Thyroid gland (tissue), 4 donors: ENCODE measurements around the gene TMPRSS6. TPM values are rescaled to one million over a fixed set of nuclear protein-coding genes. Genes with fewer than 3 reads are reported as not detected.

Source experiments
- DNase-seq, 2 donors: peaks; one replicate each; pipeline ENCODE4 v3.0.0-alpha.2; 2019
- H3K27ac ChIP-seq, 3 donors: fragments of 200-600 bp; sonication (generic); 1 replicate in 2 of 3; 2 replicates in 1 of 3; pipeline ENCODE4 v1.5.1; 2016 to 2019; ENCODE audit warnings: mild to moderate bottlenecking in 1 of 3, moderate library complexity in 1 of 3
- H3K27me3 ChIP-seq: fragments of 200-600 bp; sonication (generic); one replicate; pipeline ENCODE4 v1.5.1; 2019
- H3K36me3 ChIP-seq, 2 donors: fragments of 200-600 bp; sonication (generic); one replicate each; pipeline ENCODE4 v1.5.1; 2016 to 2019
- H3K4me1 ChIP-seq, 2 donors: fragments of 200-600 bp; sonication (generic); one replicate each; pipeline ENCODE4 v1.5.1; 2017 to 2019
- H3K4me3 ChIP-seq, 3 donors: fragments of 200-600 bp; sonication (generic); replicated peaks in 1 of 3; 1 replicate in 2 of 3; 2 replicates in 1 of 3; pipeline ENCODE4 v1.5.1; 2016; ENCODE audit warnings: mild to moderate bottlenecking in 1 of 3
- H3K9me3 ChIP-seq: fragments of 200-600 bp; sonication (generic); one replicate; pipeline ENCODE4 v1.5.1; 2017
- CTCF ChIP-seq, 6 experiments: fragments of 200-600 bp in 3 of 6; fragments of 450-650 bp in 3 of 6; sonication (generic) in 3 of 6; IDR thresholded peaks; one replicate each; pipeline ENCODE4 v1.5.1; 2016 to 2019; ENCODE audit warnings: antibody characterized with exemption in 6 of 6, mild to moderate bottlenecking in 2 of 6, inconsistent platforms in 1 of 6, moderate library complexity in 1 of 6
- POLR2A ChIP-seq, 2 donors: fragments of 450-650 bp; IDR thresholded peaks; one replicate each; pipeline ENCODE4 v1.6.1; 2017; ENCODE audit warnings: antibody characterized with exemption in 2 of 2, mild to moderate bottlenecking in 2 of 2, moderate library complexity in 1 of 2
- WGBS, 2 donors: methylation state at CpG; one replicate each; pipeline ENCODE4 v1.1.5; 2017; 5-methylcytosine and 5-hydroxymethylcytosine counted together
- intact Hi-C: fragments of 100-400 bp; cut with DNase I; formaldehyde crosslinking; loops from one replicate; pipeline ENCODE4 v1.15.1; 2023
- total RNA-seq, 4 donors: library from RNA; depleted of rRNA; stranded (reverse); fragments of >200 nt; gene quantifications; one replicate each; pipeline ENCODE4 v1.2.3, GENCODE V29; 2016

TMPRSS6 gene
- total RNA-seq, 4 donors from 2014 or later, result 0.50 TPM; not detected in 3

GRCh38 chr22:37121887-37122591 is 12.5 kb upstream of the TMPRSS6 start:
- Histone ChIP-seq H3K27ac (peak overlapping the region in 2 of 3 donors; percentile 50 to 71), H3K9me3 (no peaks in the 10 kb centered on the region), H3K27me3 (no peaks in the 10 kb centered on the region), H3K4me1 (peaks cover 9 to 22% of the 10 kb centered on the region in 2 donors), H3K36me3 (no peaks in the 10 kb centered on the region), H3K4me3 (no peak overlapping the region)
- peak; percentile 53 to 57 for DNase-seq
- TF ChIP-seq POLR2A (IDR thresholded peaks at IDR 0.05) (peak in 1 of 2 donors; percentile 17), CTCF (IDR thresholded peaks at IDR 0.05) (peak in 2 of 6 experiments; percentile 1 to 20)
- 0 to 34% methylated on average over 1 to 15 of the region's 15 CpGs for WGBS, 2 donors
- intact Hi-C loops, result no loop called here

- intact Hi-C loops, result no loop called here
- Histone ChIP-seq H3K36me3 (no peaks in the 10 kb centered on the region), H3K4me3 (no peak overlapping the region), H3K9me3 (no peaks in the 10 kb centered on the region), H3K27ac (no peak overlapping the region), H3K27me3 (no peaks in the 10 kb centered on the region), H3K4me1 (peaks cover 9 to 22% of the 10 kb centered on the region in 2 donors)
- WGBS, 2 donors, result 93 to 95% methylated on average over 11 of the region's 11 CpGs
- no peak for TF ChIP-seq CTCF (IDR thresholded peaks at IDR 0.05)
- TF ChIP-seq POLR2A (IDR thresholded peaks at IDR 0.05), result no peak
- DNase-seq, result no peak
These were observed 11.2 kb upstream of the TMPRSS6 start for GRCh38 chr22:37120569-37121340.

GRCh38 chr22:37119872-37120271 is 10.4 kb upstream of the TMPRSS6 start:
- H3K9me3 ChIP-seq, result no peaks in the 10 kb centered on the region
- no peak for DNase-seq
- intact Hi-C loops, result no loop called here
- no peaks in the 10 kb centered on the region for H3K36me3 ChIP-seq
- H3K27ac ChIP-seq, result no peak overlapping the region
- no peaks in the 10 kb centered on the region for H3K27me3 ChIP-seq
- no peak for TF ChIP-seq POLR2A (IDR thresholded peaks at IDR 0.05)
- TF ChIP-seq CTCF (IDR thresholded peaks at IDR 0.05), result no peak
- H3K4me1 ChIP-seq, result peaks cover 9 to 22% of the 10 kb centered on the region in 2 donors
- H3K4me3 ChIP-seq, result no peak overlapping the region
- 88 to 90% methylated on average over 13 of the region's 13 CpGs for WGBS, 2 donors

GRCh38 chr22:37118083-37118482 is 8.6 kb upstream of the TMPRSS6 start:
- peaks cover 9 to 17% of the 10 kb centered on the region in 2 donors for H3K4me1 ChIP-seq
- no peak overlapping the region for H3K4me3 ChIP-seq
- 84 to 85% methylated on average over 5 of the region's 5 CpGs for WGBS, 2 donors
- H3K27ac ChIP-seq, result no peak overlapping the region
- intact Hi-C loops, result no loop called here
- TF ChIP-seq CTCF (IDR thresholded peaks at IDR 0.05) (no peak), POLR2A (IDR thresholded peaks at IDR 0.05) (no peak)
- no peaks in the 10 kb centered on the region for H3K27me3 ChIP-seq
- no peaks in the 10 kb centered on the region for H3K9me3 ChIP-seq
- H3K36me3 ChIP-seq, result no peaks in the 10 kb centered on the region
- no peak for DNase-seq

- Histone ChIP-seq H3K4me1 (peaks cover 4 to 7% of the 10 kb centered on the region in 2 donors), H3K4me3 (no peak overlapping the region), H3K27me3 (no peaks in the 10 kb centered on the region), H3K9me3 (no peaks in the 10 kb centered on the region), H3K36me3 (no peaks in the 10 kb centered on the region), H3K27ac (no peak overlapping the region)
- no peak for DNase-seq
- intact Hi-C loops, result no loop called here
- TF ChIP-seq CTCF (IDR thresholded peaks at IDR 0.05) (no peak), POLR2A (IDR thresholded peaks at IDR 0.05) (no peak)
- 54 to 71% methylated on average over 4 of the region's 4 CpGs for WGBS, 2 donors
These were observed 7.6 kb upstream of the TMPRSS6 start for GRCh38 chr22:37117092-37117491.
